IPS-18a (cell line): ENCODE measurements around the gene CDC42SE2.
"Not testable (repeated sequence)": the region's sequence is repeated elsewhere in the genome, so short reads cannot be mapped to it uniquely, and the experiment has no call there.

Source experiments
- H3K27ac ChIP-seq: one replicate; pipeline ENCODE4 v1.5.1; 2013; ENCODE audit warnings: low read length
- H3K27me3 ChIP-seq: one replicate; pipeline ENCODE4 v1.6.1; 2013; ENCODE audit warnings: mild to moderate bottlenecking, low read length; ENCODE audit not compliant: control insufficient read depth, insufficient read depth
- H3K36me3 ChIP-seq: one replicate; pipeline ENCODE4 v1.6.1; 2013; ENCODE audit warnings: low read depth, low read length; ENCODE audit not compliant: control insufficient read depth
- H3K4me1 ChIP-seq: one replicate; pipeline ENCODE4 v1.6.1; 2013; ENCODE audit warnings: low read depth, low read length; ENCODE audit not compliant: control insufficient read depth
- H3K4me3 ChIP-seq: one replicate; pipeline ENCODE4 v1.5.1; 2013; ENCODE audit warnings: low read length
- H3K9ac ChIP-seq: one replicate; pipeline ENCODE4 v1.6.1; 2013; ENCODE audit warnings: mild to moderate bottlenecking, low read length, moderate library complexity
- H3K9me3 ChIP-seq: one replicate; pipeline ENCODE4 v1.6.1; 2013; ENCODE audit warnings: low read depth, low read length; ENCODE audit not compliant: control insufficient read depth

CDC42SE2 gene

DNA sequence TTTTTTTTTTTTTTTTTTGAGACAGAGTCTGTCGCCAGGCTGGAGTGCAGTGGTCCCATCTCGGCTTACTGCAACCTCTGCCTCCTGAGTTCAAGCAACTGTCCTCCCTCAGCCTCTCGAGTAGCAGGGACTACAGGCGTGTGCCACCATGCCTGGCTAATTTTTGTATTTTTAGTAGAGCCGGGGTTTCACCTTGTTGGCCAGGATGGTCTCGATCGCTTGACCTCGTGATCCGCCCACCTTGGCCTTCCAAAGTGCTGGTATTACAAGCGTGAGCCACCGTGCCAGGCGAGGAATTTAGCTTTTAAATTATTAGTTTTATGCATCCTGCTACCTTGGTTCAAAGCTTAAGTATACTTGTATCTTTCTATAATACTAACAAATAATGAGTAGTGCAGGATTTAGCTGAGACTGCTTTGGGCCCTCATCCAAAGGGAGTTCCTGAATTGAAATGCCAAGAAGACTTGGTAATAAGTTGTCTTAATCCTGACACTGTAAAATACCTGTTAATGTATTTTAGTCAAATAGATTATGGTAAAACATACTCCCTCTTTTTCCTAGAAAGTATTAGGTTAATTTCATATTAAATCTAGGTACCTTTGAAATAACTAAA is 5.0 kb downstream of the CDC42SE2 start:
- Histone ChIP-seq H3K4me1 (peaks cover 8% of the 10 kb centered on the region), H3K4me3 (no peak overlapping the region), H3K9ac (no peak overlapping the region), H3K27ac (no peak overlapping the region), H3K27me3 (no peaks in the 10 kb centered on the region), H3K9me3 (no peaks in the 10 kb centered on the region), H3K36me3 (no peaks in the 10 kb centered on the region)

DNA sequence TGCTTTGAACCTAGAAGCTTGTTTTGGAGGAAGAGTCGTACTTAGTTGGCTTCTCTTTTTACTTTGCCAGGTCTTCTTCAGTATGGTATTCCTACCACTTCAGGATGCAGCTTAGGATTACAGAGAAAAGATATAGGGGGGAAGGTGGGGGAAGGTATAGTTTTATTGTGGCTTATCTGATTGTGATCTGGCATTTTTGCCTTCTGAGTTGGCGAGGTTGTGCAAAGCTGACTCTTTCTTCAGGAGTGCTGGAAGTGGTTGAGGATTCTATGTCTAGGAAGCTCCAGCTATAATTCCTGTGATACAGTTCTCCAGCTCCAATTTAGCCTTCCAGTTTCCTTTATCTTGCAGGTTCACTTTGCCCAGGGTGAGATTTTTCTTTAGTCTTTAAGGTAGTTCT is 7.0 kb downstream of the CDC42SE2 start:
- H3K27me3 ChIP-seq = no peaks in the 10 kb centered on the region
- H3K36me3 ChIP-seq = no peaks in the 10 kb centered on the region
- no peak overlapping the region for H3K4me3 ChIP-seq
- no peaks in the 10 kb centered on the region for H3K9me3 ChIP-seq
- H3K9ac ChIP-seq = no peak overlapping the region
- no peak overlapping the region for H3K27ac ChIP-seq
- H3K4me1 ChIP-seq = peaks cover 1% of the 10 kb centered on the region

DNA sequence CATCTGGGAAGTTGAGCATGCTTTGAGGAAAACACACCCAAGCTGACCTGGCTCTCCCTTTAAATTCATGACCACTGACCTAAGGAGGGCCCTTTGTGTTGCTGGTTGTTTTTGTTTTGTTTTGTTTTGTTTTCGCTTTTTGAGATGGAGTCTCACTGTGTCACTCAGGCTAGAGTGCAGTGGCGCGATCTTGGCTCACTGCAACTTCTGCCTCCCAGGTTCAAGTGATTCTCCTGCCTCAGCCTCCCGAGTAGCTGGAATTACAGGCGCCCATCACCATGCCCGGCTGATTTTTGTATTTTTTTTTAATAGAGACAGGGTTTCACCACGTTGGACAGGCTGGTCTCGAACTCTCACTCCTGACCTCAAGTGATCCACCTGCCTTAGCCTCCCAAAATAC is 8.0 kb downstream of the CDC42SE2 start:
- not testable (repeated sequence) for H3K9me3 ChIP-seq, H3K9ac ChIP-seq, H3K27me3 ChIP-seq, H3K4me3 ChIP-seq, H3K36me3 ChIP-seq, H3K4me1 ChIP-seq
- peak overlapping the region; percentile 39 for H3K27ac ChIP-seq

DNA sequence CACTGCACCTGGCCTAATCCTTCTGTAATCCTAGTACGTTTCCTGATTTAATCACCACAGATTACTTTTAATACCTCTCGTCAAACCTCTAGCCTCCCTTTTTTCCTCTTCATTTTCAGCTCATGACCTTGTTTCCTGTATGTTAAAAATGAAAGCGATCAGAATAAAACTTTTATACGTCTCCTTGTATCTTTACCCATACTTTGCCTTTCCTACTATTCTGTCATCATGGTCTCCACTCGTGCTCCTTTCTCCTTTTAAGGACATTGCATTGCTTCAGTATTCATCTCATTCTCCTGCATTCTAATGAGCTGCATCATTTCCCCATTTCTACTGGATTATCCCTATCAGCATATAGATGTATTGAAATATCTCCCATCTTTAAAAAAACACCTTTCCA is 8.5 kb downstream of the CDC42SE2 start:
- Histone ChIP-seq H3K9ac (no peak overlapping the region), H3K36me3 (no peaks in the 10 kb centered on the region), H3K27me3 (no peaks in the 10 kb centered on the region), H3K4me1 (no peaks in the 10 kb centered on the region), H3K27ac (no peak overlapping the region), H3K4me3 (no peak overlapping the region), H3K9me3 (no peaks in the 10 kb centered on the region)

DNA sequence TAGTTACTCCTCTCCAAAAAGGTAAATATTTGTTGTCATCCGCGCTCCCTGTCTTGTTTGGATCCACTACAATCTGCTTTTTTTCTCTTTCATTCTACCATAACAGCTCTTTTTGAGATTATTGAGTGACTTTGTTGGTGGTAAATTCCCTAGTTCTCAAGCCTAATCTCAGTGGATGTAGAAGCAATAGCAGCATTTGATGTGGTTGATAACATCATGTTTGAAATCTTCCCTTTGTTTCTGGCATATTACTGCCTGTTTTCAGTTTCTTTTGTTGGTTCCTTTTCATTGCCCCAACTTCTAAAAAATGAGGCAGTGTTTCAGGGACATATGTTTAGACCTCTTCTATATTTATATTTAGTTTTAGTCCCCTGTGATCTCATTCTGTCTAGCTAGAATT is 8.9 kb downstream of the CDC42SE2 start:
- no peaks in the 10 kb centered on the region for H3K9me3 ChIP-seq
- H3K4me3 ChIP-seq = no peak overlapping the region
- no peaks in the 10 kb centered on the region for H3K27me3 ChIP-seq
- no peaks in the 10 kb centered on the region for H3K36me3 ChIP-seq
- H3K27ac ChIP-seq = no peak overlapping the region
- H3K9ac ChIP-seq = no peak overlapping the region
- H3K4me1 ChIP-seq = no peaks in the 10 kb centered on the region

DNA sequence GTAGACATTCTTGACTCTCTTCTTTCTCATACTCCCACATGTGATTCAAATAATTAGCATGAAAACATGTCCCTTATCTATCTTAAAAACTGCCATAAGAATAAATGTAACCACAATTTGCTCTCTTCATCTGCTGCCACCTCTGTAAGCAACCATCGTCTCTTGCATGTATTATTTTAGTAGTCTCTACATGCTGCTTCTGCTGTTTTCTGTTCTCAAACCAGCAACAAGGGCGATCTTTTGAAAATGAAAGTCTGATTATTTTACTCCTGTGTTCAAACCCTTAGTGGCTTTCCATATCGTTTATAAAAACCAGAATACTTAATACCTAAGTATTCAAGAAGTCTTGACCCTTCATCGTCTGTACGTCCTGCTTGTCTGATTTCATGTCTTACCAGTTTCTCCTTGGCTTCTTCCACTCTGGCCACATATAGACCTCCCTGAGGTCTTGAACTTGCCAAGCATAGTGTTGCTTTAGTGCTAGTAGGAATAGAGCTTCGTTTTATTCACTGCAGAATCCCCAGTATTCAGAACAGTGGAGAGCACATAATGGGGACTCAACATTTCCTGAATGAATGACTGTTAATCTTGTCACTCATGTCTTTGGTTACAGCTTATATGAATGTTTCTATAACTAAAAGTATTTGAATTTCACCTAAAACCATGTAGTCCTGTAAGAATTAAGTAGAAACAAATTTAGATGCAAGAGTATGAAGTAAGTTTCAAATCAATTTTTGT is 10.6 kb downstream of the CDC42SE2 start:
- Histone ChIP-seq H3K27me3 (no peaks in the 10 kb centered on the region), H3K4me3 (no peak overlapping the region), H3K9me3 (no peaks in the 10 kb centered on the region), H3K36me3 (no peaks in the 10 kb centered on the region), H3K27ac (no peak overlapping the region), H3K9ac (no peak overlapping the region), H3K4me1 (no peaks in the 10 kb centered on the region)

DNA sequence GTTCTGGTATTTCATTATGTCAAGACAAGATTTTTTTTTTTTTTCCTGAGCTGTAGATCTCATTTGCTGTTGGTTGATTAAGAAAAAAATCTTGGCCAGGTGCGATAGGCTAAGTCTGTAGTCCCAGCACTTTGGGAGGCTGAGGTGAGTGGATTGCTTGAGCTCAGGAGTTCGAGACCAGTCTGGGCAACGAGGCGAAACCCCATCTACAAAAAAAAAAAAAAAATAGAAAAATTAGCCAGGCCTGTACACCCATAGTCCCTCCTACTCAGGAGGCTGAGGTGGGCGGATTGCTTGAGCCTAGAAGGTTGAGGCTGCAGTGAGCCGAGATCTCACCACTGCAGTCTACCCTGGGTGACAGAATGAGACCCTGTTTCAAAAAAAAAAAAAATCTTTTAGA is 12.2 kb downstream of the CDC42SE2 start:
- Histone ChIP-seq H3K4me3 (no peak overlapping the region), H3K9me3 (no peaks in the 10 kb centered on the region), H3K36me3 (no peaks in the 10 kb centered on the region), H3K27ac (no peak overlapping the region), H3K4me1 (no peaks in the 10 kb centered on the region), H3K27me3 (no peaks in the 10 kb centered on the region), H3K9ac (no peak overlapping the region)

DNA sequence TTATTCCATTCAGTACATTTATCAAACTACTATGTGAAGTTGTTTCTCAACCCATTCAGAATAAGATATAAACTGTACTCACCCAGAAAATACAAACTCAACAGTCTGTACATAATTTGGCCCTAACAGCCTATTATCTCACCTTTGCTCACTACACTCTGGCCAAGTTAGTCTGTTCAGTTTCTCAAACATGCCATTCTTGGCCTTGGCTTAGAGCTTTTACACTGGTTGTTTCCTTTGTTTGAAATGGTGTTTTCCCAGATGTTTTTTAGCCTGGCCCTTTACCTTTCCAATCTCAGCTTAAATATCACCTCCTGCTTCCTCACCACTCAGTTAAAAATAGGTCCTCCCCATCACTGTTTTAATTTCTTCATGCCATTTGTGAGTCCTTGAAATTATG is 13.6 kb downstream of the CDC42SE2 start:
- H3K9ac ChIP-seq = no peak overlapping the region
- H3K9me3 ChIP-seq = no peaks in the 10 kb centered on the region
- H3K4me3 ChIP-seq = no peak overlapping the region
- H3K27me3 ChIP-seq = no peaks in the 10 kb centered on the region
- no peaks in the 10 kb centered on the region for H3K36me3 ChIP-seq
- H3K4me1 ChIP-seq = no peaks in the 10 kb centered on the region
- no peak overlapping the region for H3K27ac ChIP-seq

DNA sequence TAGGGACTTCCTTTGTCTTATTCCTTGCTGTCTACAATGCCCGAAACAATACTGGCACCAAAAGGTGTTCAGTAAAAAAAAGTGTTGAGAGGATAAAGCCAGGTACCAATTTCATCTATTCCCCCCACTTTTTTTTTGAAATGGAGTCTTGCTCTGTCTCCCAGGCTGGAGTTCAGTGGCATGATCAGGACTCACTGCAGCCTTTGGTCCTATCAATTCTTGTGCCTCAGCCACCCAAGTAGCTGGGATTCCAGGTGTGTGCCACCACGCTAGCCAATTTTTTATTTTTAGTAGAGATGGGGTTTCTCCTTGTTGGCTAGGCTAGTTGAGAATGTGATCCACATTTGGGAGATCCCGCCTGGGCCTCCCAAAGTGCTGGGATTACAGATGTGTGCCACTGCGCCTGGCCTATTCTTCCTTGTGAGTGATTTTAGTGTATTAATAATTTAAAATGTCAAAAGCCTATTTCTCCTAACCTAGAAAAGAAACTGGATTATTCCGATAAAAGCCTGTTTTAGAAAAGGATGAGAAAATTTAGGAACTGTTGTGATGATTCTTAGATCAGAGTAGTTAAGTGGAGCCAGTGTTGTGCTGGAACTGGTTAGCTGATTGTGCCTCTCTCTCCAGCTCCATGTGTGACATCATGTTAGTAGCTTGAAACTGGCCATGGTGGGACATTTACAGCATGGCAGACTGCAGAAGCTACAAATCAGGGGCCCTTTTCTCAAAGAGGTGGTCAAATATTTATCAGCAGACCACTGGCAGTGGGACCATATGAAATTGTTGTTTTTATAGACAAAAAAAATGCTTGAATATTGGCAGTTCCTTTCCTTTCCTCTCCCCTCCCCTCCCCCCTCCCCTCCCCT is 14.3 kb downstream of the CDC42SE2 start:
- no peak overlapping the region for H3K9ac ChIP-seq
- H3K4me1 ChIP-seq = no peaks in the 10 kb centered on the region
- no peaks in the 10 kb centered on the region for H3K36me3 ChIP-seq
- H3K4me3 ChIP-seq = no peak overlapping the region
- no peaks in the 10 kb centered on the region for H3K9me3 ChIP-seq
- no peaks in the 10 kb centered on the region for H3K27me3 ChIP-seq
- H3K27ac ChIP-seq = no peak overlapping the region

DNA sequence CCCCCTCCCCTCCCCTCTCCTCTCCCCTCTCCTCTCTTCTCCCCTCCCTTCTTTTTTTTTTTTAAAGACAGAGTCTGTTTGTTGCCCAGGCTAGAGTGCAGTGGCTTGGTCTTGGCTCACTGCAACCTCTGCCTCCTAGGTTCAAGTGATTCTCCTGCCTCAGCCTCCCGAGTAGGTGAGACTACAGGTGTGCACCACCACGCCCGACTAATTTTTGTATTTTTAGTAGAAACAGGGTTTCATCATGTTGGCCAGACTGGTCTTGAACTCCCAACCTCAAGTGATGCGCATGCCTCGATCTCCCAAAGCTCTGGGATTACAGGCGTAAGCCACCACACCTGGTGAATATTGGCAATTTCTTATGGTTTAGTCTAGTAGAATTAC is 14.9 kb downstream of the CDC42SE2 start:
- H3K9ac ChIP-seq, H3K9me3 ChIP-seq, H3K27me3 ChIP-seq, H3K27ac ChIP-seq, H3K4me1 ChIP-seq, H3K36me3 ChIP-seq, H3K4me3 ChIP-seq: not testable (repeated sequence)

DNA sequence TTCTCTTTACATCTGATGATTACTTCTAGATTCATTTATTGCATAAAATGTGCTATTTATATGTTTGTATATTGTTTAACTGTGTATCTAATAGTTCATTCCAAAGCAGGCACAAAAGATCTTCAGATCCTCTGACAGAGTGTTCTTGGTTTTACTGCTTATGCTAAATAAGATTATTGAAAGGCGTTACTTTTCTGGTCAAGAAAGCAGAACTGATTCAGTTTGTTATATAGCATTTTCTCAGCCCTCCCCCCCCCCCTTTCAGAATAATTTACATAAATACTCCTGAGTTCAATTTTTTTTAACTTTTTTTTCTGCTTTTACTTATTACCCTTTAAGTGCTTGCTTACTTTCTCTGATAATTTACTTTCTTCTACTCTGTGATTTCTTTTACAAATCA is 15.4 kb downstream of the CDC42SE2 start:
- Histone ChIP-seq H3K36me3 (no peaks in the 10 kb centered on the region), H3K4me1 (no peaks in the 10 kb centered on the region), H3K9me3 (no peaks in the 10 kb centered on the region), H3K27ac (no peak overlapping the region), H3K4me3 (no peak overlapping the region), H3K27me3 (no peaks in the 10 kb centered on the region), H3K9ac (no peak overlapping the region)
